OCI-LY1 (cell line): Measurements from ENCODE around the gene GSTA1.
"Not testable (repeated sequence)": the region's sequence is repeated elsewhere in the genome, so short reads cannot be mapped to it uniquely, and the experiment has no call there.

Experiments
- H2AFZ ChIP-seq: fragments of 200-600 bp; sonication (generic), shearing (Covaris generic); 2 replicates; pipeline ENCODE4 v1.6.0; 2014; ENCODE audit warnings: antibody characterized with exemption, mild to moderate bottlenecking, low read length
- H3F3A ChIP-seq: fragments of 200-600 bp; sonication (generic), shearing (Covaris generic); 2 replicates; pipeline ENCODE4 v1.6.0; 2014; ENCODE audit warnings: mild to moderate bottlenecking, antibody characterized with exemption, low read length, moderate library complexity; ENCODE audit not compliant: insufficient read depth
- H3K27ac ChIP-seq: fragments of 200-600 bp; sonication (generic); 2 replicates; pipeline ENCODE4 v1.5.1; 2014; ENCODE audit warnings: low read length, mixed run types, mild to moderate bottlenecking, low read depth; ENCODE audit not compliant: poor library complexity, severe bottlenecking
- H3K27me3 ChIP-seq: fragments of 200-600 bp; sonication (generic); 2 replicates; pipeline ENCODE4 v1.6.0; 2014; ENCODE audit warnings: antibody characterized with exemption, mild to moderate bottlenecking, low read length, moderate library complexity; ENCODE audit not compliant: insufficient read depth
- H3K36me3 ChIP-seq: fragments of 200-600 bp; sonication (generic); 2 replicates; pipeline ENCODE4 v1.6.1; 2014; ENCODE audit warnings: mild to moderate bottlenecking, antibody characterized with exemption, low read length, moderate library complexity, mixed read lengths; ENCODE audit not compliant: insufficient read depth
- H3K4me1 ChIP-seq: fragments of 200-600 bp; sonication (generic); 2 replicates; pipeline ENCODE4 v1.5.1; 2014; ENCODE audit warnings: mild to moderate bottlenecking, low read length, moderate library complexity; ENCODE audit not compliant: insufficient read depth, severe bottlenecking
- H3K4me2 ChIP-seq: fragments of 200-600 bp; sonication (generic), shearing (Covaris generic); 2 replicates; pipeline ENCODE4 v1.6.1; 2014; ENCODE audit warnings: low read length
- H3K4me3 ChIP-seq: fragments of 200-600 bp; sonication (generic); 2 replicates; pipeline ENCODE4 v1.5.1; 2014; ENCODE audit warnings: low read length, low read depth, mild to moderate bottlenecking, mixed read lengths; ENCODE audit not compliant: poor library complexity, severe bottlenecking
- H3K79me2 ChIP-seq: fragments of 200-600 bp; shearing (Covaris generic); 2 replicates; pipeline ENCODE4 v1.6.1; 2016; ENCODE audit warnings: mixed run types, low read length, mixed read lengths; ENCODE audit not compliant: insufficient read depth
- H3K9ac ChIP-seq: fragments of 200-600 bp; sonication (generic), shearing (Covaris generic); 2 replicates; pipeline ENCODE4 v1.6.1; 2014; ENCODE audit warnings: mild to moderate bottlenecking, low read length, mixed read lengths
- H3K9me2 ChIP-seq: fragments of 200-600 bp; sonication (generic), shearing (Covaris generic); 2 replicates; pipeline ENCODE4 v1.6.1; 2014; ENCODE audit warnings: low read depth, mild to moderate bottlenecking, low read length, mixed read lengths
- H3K9me3 ChIP-seq: fragments of 200-600 bp; shearing (Covaris generic); 2 replicates; pipeline ENCODE4 v1.6.1; 2014; ENCODE audit warnings: low read length, mixed read lengths
- H4K20me1 ChIP-seq: fragments of 200-600 bp; sonication (generic), shearing (Covaris generic); 2 replicates; pipeline ENCODE4 v1.6.0; 2016; ENCODE audit warnings: mild to moderate bottlenecking, low read length; ENCODE audit not compliant: insufficient read depth
- CTCF ChIP-seq: fragments of 200-600 bp; sonication (generic), shearing (Covaris generic); IDR thresholded peaks from 2 replicates; pipeline ENCODE4 v1.5.1; 2017; ENCODE audit warnings: mild to moderate bottlenecking, antibody characterized with exemption, low read length, moderate library complexity, mixed read lengths
- EZH2 ChIP-seq: fragments of 200-600 bp; sonication (generic), shearing (Covaris generic); IDR thresholded peaks from 2 replicates; pipeline ENCODE4 v1.8.0; 2017; ENCODE audit warnings: borderline replicate concordance, mixed run types, mild to moderate bottlenecking, antibody characterized with exemption, low read length, moderate library complexity, mixed read lengths

GSTA1 gene

GRCh38 chr6:52759085-52759484 lies 44.5 kb downstream of the GSTA1 start:
- no peaks in the 10 kb centered on the region for H3K9me3 ChIP-seq
- no peaks in the 10 kb centered on the region for H3K36me3 ChIP-seq
- TF ChIP-seq CTCF (no peak), EZH2 (no peak)
- no peak overlapping the region for H3K27ac ChIP-seq
- H3K79me2 ChIP-seq = no peaks in the 10 kb centered on the region
- H3K4me2 ChIP-seq = no peak overlapping the region
- H3K27me3 ChIP-seq = no peaks in the 10 kb centered on the region
- no peak overlapping the region for H2AFZ ChIP-seq
- no peaks in the 10 kb centered on the region for H3K4me1 ChIP-seq
- H3F3A ChIP-seq = no peaks in the 10 kb centered on the region
- H3K4me3 ChIP-seq = no peak overlapping the region
- no peak overlapping the region for H3K9ac ChIP-seq
- no peaks in the 10 kb centered on the region for H4K20me1 ChIP-seq
- no peaks in the 10 kb centered on the region for H3K9me2 ChIP-seq

- not testable (repeated sequence) for H3K4me2 ChIP-seq, H3K9me3 ChIP-seq, H3K4me1 ChIP-seq, H3K36me3 ChIP-seq, H3K4me3 ChIP-seq, H2AFZ ChIP-seq, H3K27me3 ChIP-seq, H3K9me2 ChIP-seq, H4K20me1 ChIP-seq, H3K79me2 ChIP-seq, H3K9ac ChIP-seq, H3K27ac ChIP-seq, H3F3A ChIP-seq
Observed at GRCh38 chr6:52757651-52758338, 45.8 kb downstream of the GSTA1 start.

GRCh38 chr6:52754443-52754842 lies 49.2 kb downstream of the GSTA1 start:
- no peaks in the 10 kb centered on the region for H3K4me1 ChIP-seq
- no peaks in the 10 kb centered on the region for H3K36me3 ChIP-seq

DNA sequence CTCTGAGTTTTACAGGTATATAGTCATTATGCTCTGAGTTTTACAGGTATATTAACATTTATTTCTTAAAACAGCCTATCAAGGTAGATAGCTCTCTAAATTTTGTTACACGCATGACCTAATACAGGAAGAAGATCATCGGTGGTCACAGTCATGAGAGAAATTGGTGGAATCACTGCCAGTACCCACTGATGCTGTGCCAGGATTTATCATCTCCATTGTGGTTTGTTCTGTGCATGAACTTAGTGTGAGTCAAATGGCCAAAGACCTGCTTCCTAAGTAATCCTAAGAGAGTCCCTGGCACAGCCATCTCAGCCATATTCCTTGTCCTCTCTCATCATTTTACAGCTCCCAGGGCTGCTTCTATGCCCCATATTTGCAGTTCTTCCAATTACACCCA lies 50.5 kb downstream of the GSTA1 start:
- H4K20me1 ChIP-seq, H2AFZ ChIP-seq, H3K9me2 ChIP-seq, H3K27me3 ChIP-seq, H3F3A ChIP-seq, H3K4me3 ChIP-seq, H3K4me1 ChIP-seq, H3K9me3 ChIP-seq, H3K9ac ChIP-seq, H3K36me3 ChIP-seq, H3K27ac ChIP-seq, H3K4me2 ChIP-seq, H3K79me2 ChIP-seq: not testable (repeated sequence)

More at GRCh38 chr6:52754443-52754842, 49.2 kb downstream of the GSTA1 start:
- Histone ChIP-seq H3K9me3 (no peaks in the 10 kb centered on the region), H4K20me1 (no peaks in the 10 kb centered on the region), H3K4me3 (no peak overlapping the region), H3K27me3 (0 out of 2 replicates have a peak, but pooled peaks cover 3% of the 10 kb centered on the region), H2AFZ (no peak overlapping the region), H3K9ac (no peak overlapping the region), H3K79me2 (no peaks in the 10 kb centered on the region), H3K9me2 (no peaks in the 10 kb centered on the region), H3K27ac (no peak overlapping the region), H3K4me2 (no peak overlapping the region), H3F3A (no peaks in the 10 kb centered on the region)
- TF ChIP-seq EZH2 = no peak
- no peak for TF ChIP-seq CTCF
